ENCODE results near the gene OR1S1.

Gene OR1S1

GRCh38 chr11:58199271-58199670 is 13.2 kb upstream of the OR1S1 start:
- no peaks in the 10 kb centered on the region for H3K36me3 ChIP-seq
- no peaks in the 10 kb centered on the region for H3K9me3 ChIP-seq
- no peaks in the 10 kb centered on the region for H3K4me1 ChIP-seq
- H3K4me3 ChIP-seq (ENCODE audit: low read depth, low read length) = no peak overlapping the region
- no peaks in the 10 kb centered on the region for H3K27me3 ChIP-seq
- TF ChIP-seq, protein P1, sequence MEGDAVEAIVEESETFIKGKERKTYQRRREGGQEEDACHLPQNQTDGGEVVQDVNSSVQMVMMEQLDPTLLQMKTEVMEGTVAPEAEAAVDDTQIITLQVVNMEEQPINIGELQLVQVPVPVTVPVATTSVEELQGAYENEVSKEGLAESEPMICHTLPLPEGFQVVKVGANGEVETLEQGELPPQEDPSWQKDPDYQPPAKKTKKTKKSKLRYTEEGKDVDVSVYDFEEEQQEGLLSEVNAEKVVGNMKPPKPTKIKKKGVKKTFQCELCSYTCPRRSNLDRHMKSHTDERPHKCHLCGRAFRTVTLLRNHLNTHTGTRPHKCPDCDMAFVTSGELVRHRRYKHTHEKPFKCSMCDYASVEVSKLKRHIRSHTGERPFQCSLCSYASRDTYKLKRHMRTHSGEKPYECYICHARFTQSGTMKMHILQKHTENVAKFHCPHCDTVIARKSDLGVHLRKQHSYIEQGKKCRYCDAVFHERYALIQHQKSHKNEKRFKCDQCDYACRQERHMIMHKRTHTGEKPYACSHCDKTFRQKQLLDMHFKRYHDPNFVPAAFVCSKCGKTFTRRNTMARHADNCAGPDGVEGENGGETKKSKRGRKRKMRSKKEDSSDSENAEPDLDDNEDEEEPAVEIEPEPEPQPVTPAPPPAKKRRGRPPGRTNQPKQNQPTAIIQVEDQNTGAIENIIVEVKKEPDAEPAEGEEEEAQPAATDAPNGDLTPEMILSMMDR (IDR thresholded peaks at IDR 0.05; ENCODE audit: low read depth, low read length) = no peak
- DNase-seq = no peak

DNA sequence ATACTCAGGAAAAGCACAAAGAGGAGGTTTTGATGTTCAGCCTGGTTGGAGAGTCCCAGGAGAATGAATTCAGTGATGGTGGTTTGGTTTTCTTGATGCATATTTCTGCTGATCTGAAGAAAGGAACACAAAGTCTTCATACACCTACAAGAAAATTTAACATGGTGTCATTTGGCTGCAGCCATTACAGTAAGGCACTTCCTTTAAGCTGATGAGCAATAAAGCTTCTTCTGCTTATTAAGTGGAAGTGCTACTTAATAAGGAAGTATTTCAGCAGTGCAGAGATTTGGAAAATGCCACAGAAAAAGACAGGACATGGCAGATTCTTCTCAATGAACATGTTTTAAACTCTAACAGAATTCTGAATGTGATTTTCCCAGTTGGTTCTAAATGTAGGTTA is 8.5 kb upstream of the OR1S1 start, which contains the start of gene OR1S2:
Gene OR1S2 (minus strand): TSS at position 101 of the 400 bp plus-strand sequence. CDS start 0 bp downstream, at position 101.
- no peaks in the 10 kb centered on the region for H3K36me3 ChIP-seq
- H3K27me3 ChIP-seq = no peaks in the 10 kb centered on the region
- no peak within 1 kb of the TSS for H3K4me3 ChIP-seq (ENCODE audit: low read depth, low read length)
- no peak for DNase-seq
- H3K9me3 ChIP-seq = no peaks in the 10 kb centered on the region
- TF ChIP-seq, protein P1 (IDR thresholded peaks at IDR 0.05; ENCODE audit: low read depth, low read length) = no peak
- no peaks in the 10 kb centered on the region for H3K4me1 ChIP-seq

DNA sequence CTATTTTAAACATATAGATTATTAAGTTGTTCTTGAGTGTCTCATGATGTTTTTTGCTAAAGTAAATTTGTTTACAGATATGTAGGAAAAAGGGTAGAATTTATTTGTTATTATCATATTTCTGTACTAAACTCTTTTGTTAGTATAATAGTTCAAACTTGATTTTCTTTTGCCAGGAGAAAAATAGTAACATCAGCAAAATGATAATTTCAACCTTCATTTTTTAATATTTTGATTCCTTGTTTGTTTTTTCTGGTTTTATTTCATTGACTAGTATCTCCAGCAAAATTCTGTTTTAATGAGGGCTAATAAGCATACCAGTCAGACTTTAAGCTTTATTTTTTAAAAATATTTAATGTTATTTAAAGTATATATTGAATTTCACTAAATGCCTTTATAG is 4.0 kb downstream of the OR1S1 start:
- no peaks in the 10 kb centered on the region for H3K4me1 ChIP-seq
- H3K27me3 ChIP-seq = no peaks in the 10 kb centered on the region
- H3K36me3 ChIP-seq = no peaks in the 10 kb centered on the region
- H3K9me3 ChIP-seq = no peaks in the 10 kb centered on the region
- TF ChIP-seq, protein P1 (IDR thresholded peaks at IDR 0.05; ENCODE audit: low read depth, low read length) = no peak
- no peak overlapping the region for H3K4me3 ChIP-seq (ENCODE audit: low read depth, low read length)
- DNase-seq = no peak

- H3K27me3 ChIP-seq = no peaks in the 10 kb centered on the region
- H3K4me1 ChIP-seq = no peaks in the 10 kb centered on the region
- H3K4me3 ChIP-seq (ENCODE audit: low read depth, low read length) = no peak overlapping the region
- H3K9me3 ChIP-seq = no peaks in the 10 kb centered on the region
- DNase-seq = no peak
- no peaks in the 10 kb centered on the region for H3K36me3 ChIP-seq
- TF ChIP-seq, protein P1 (IDR thresholded peaks at IDR 0.05; ENCODE audit: low read depth, low read length) = no peak
Observed at GRCh38 chr11:58222721-58223120, 10.2 kb downstream of the OR1S1 start.

- no peak overlapping the region for H3K4me3 ChIP-seq (ENCODE audit: low read depth, low read length)
- H3K4me1 ChIP-seq = no peaks in the 10 kb centered on the region
- DNase-seq = no peak
- H3K36me3 ChIP-seq = no peaks in the 10 kb centered on the region
- TF ChIP-seq, protein P1 (IDR thresholded peaks at IDR 0.05; ENCODE audit: low read depth, low read length) = no peak
- no peaks in the 10 kb centered on the region for H3K9me3 ChIP-seq
- H3K27me3 ChIP-seq = no peaks in the 10 kb centered on the region
Observed at GRCh38 chr11:58227956-58228615, 15.6 kb downstream of the OR1S1 start.

DNA sequence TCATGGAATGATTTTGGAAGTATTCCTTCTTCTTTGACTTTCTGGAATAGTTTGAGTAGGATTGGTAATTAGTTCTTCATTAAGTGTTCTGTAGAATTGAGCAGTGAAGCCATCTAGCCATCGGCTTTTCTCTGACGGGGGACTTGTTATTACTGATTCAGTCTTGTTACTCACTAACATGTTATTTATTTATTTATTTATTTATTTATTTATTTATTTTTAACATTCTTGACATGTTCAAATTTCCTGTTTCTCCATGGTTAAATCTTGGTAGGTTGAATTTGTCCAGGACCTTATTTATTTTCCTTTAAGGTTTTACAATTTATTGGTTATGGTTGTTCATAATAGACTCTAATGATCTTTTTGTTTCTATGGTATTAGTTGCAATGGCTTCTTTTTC is 31.4 kb downstream of the OR1S1 start:
- Histone ChIP-seq H3K4me1 (no peaks in the 10 kb centered on the region), H3K4me3 (ENCODE audit: low read depth, low read length) (no peak overlapping the region), H3K27me3 (no peaks in the 10 kb centered on the region), H3K9me3 (no peaks in the 10 kb centered on the region), H3K36me3 (no peaks in the 10 kb centered on the region)
- TF ChIP-seq, protein P1 (IDR thresholded peaks at IDR 0.05; ENCODE audit: low read depth, low read length) = no peak
- no peak for DNase-seq
